GM23338 (cell line): ENCODE measurements around the gene HBB. TPM values are rescaled to one million over a fixed set of nuclear protein-coding genes. Genes with fewer than 3 reads are reported as not detected.

Experiments used
- ATAC-seq: fragments of 200-7000 bp; cut with Tn5 transposase; 3 replicates; pipeline ENCODE4 v1.9.1; 2020
- DNase-seq: peaks from one replicate; pipeline ENCODE4 v3.0.0-alpha.2; 2015; ENCODE audit warnings: low spot score
- H2AFZ ChIP-seq: fragments of 200-600 bp; sonication (generic); 2 replicates; pipeline ENCODE4 v1.8.0; 2016; ENCODE audit warnings: antibody characterized with exemption, mild to moderate bottlenecking, moderate library complexity
- H3F3A ChIP-seq: fragments of 200-600 bp; sonication (generic); replicated peaks from 2 replicates; pipeline ENCODE4 v1.8.0; 2017; ENCODE audit warnings: antibody characterized with exemption, mixed run types, low read depth
- H3K27ac ChIP-seq: fragments of 200-600 bp; sonication (generic); 2 replicates; pipeline ENCODE4 v1.6.1; 2016; ENCODE audit warnings: low read depth
- H3K27me3 ChIP-seq: fragments of 200-600 bp; sonication (generic); 2 replicates; pipeline ENCODE4 v1.8.0; 2016; ENCODE audit warnings: mild to moderate bottlenecking, mixed run types, moderate library complexity; ENCODE audit not compliant: insufficient read depth
- H3K36me3 ChIP-seq: fragments of 200-600 bp; sonication (generic); 2 replicates; pipeline ENCODE4 v1.8.0; 2016; ENCODE audit warnings: mild to moderate bottlenecking; ENCODE audit not compliant: insufficient read depth
- H3K4me1 ChIP-seq: fragments of 200-600 bp; sonication (generic); 2 replicates; pipeline ENCODE4 v1.8.0; 2016; ENCODE audit warnings: mild to moderate bottlenecking, moderate library complexity; ENCODE audit not compliant: insufficient read depth
- H3K4me2 ChIP-seq: fragments of 200-600 bp; sonication (generic); 2 replicates; pipeline ENCODE4 v1.7.1; 2017; ENCODE audit warnings: mixed run types
- H3K4me3 ChIP-seq: fragments of 200-600 bp; sonication (generic); 2 replicates; pipeline ENCODE4 v1.6.1; 2016; ENCODE audit warnings: mixed run types
- H3K79me2 ChIP-seq: fragments of 200-600 bp; sonication (generic); replicated peaks from 2 replicates; pipeline ENCODE4 v1.8.0; 2017; ENCODE audit warnings: mild to moderate bottlenecking; ENCODE audit not compliant: insufficient read depth
- H3K9me2 ChIP-seq: fragments of 200-600 bp; sonication (generic); 2 replicates; pipeline ENCODE4 v1.8.0; 2017; ENCODE audit not compliant: insufficient read depth
- H4K20me1 ChIP-seq: fragments of 200-600 bp; sonication (generic); replicated peaks from 2 replicates; pipeline ENCODE4 v1.8.0; 2017; ENCODE audit warnings: mild to moderate bottlenecking; ENCODE audit not compliant: insufficient read depth
- H3K27ac Mint-ChIP-seq: 2 replicates; pipeline ENCODE4 v1.8.0; 2020; ENCODE audit warnings: inconsistent platforms, mild to moderate bottlenecking, moderate library complexity, mixed read lengths
- H3K27me3 Mint-ChIP-seq: 3 replicates; pipeline ENCODE4 v1.8.0; 2022; ENCODE audit warnings: low read depth, mild to moderate bottlenecking, moderate library complexity, mixed read lengths, inconsistent platforms; ENCODE audit not compliant: insufficient read depth, poor library complexity
- H3K36me3 Mint-ChIP-seq: 3 replicates; pipeline ENCODE4 v1.8.0; 2021; ENCODE audit warnings: low read depth, mild to moderate bottlenecking, inconsistent platforms, moderate library complexity, mixed read lengths
- H3K4me1 Mint-ChIP-seq: 3 replicates; pipeline ENCODE4 v1.8.0; 2020; ENCODE audit warnings: mild to moderate bottlenecking, inconsistent platforms, mixed read lengths
- H3K4me3 Mint-ChIP-seq: 3 replicates; pipeline ENCODE4 v1.8.0; 2021; ENCODE audit warnings: moderate library complexity, mild to moderate bottlenecking, inconsistent platforms, mixed read lengths
- H3K9me3 Mint-ChIP-seq: 3 replicates; pipeline ENCODE4 v1.8.0; 2020; ENCODE audit warnings: moderate library complexity, mild to moderate bottlenecking, inconsistent platforms, mixed read lengths
- CREB1 ChIP-seq: fragments of 250-450 bp; sonication (Bioruptor Pico); IDR thresholded peaks from 2 replicates; pipeline ENCODE4 v1.5.0; 2020; ENCODE audit warnings: low read depth, mild to moderate bottlenecking, moderate library complexity
- CTCF ChIP-seq, 2 experiments: fragments of 200-600 bp in 1 of 2; sonication (generic) in 1 of 2; conservative IDR thresholded peaks; 2 replicates each; pipeline versions ENCODE4 v1.5.1 to v1.6.1; 2016 to 2017; ENCODE audit warnings: antibody characterized with exemption in 2 of 2, low read depth in 2 of 2, mild to moderate bottlenecking in 2 of 2, moderate library complexity in 1 of 2
- EZH2 ChIP-seq: fragments of 200-600 bp; sonication (generic); IDR thresholded peaks from one replicate; pipeline ENCODE4 v1.8.0; 2017; ENCODE audit warnings: antibody characterized with exemption, mild to moderate bottlenecking, low read depth; ENCODE audit not compliant: unreplicated experiment
- EZH2phosphoT487 ChIP-seq: fragments of 200-600 bp; sonication (generic); IDR thresholded peaks from one replicate; pipeline ENCODE4 v1.8.1; 2018; ENCODE audit warnings: antibody characterized with exemption; ENCODE audit not compliant: unreplicated experiment
- JUNB ChIP-seq: IDR thresholded peaks from one replicate; pipeline ENCODE4 v1.6.1; 2016; ENCODE audit warnings: antibody characterized with exemption; ENCODE audit not compliant: unreplicated experiment
- NANOG ChIP-seq: IDR thresholded peaks from 2 replicates; pipeline ENCODE4 v1.6.1; 2016; ENCODE audit warnings: antibody characterized with exemption, borderline replicate concordance
- REST ChIP-seq: IDR thresholded peaks from one replicate; pipeline ENCODE4 v1.6.1; 2018; ENCODE audit warnings: antibody characterized with exemption; ENCODE audit not compliant: unreplicated experiment
- STAT1 ChIP-seq: IDR thresholded peaks from one replicate; pipeline ENCODE4 v1.6.1; 2016; ENCODE audit warnings: antibody characterized with exemption; ENCODE audit not compliant: unreplicated experiment
- ZNF114 ChIP-seq: fragments of 250-450 bp; sonication (Bioruptor Pico); IDR thresholded peaks from 2 replicates; pipeline ENCODE4 v1.5.0; 2020; ENCODE audit warnings: mild to moderate bottlenecking, moderate library complexity
- ZNF331 ChIP-seq: fragments of 250-450 bp; sonication (Bioruptor Pico); IDR thresholded peaks from 2 replicates; pipeline ENCODE4 v1.5.0; 2020; ENCODE audit warnings: low read depth, mild to moderate bottlenecking, moderate library complexity
- ZNF462 ChIP-seq: fragments of 250-450 bp; sonication (Bioruptor Pico); IDR thresholded peaks from 2 replicates; pipeline ENCODE4 v1.5.0; 2020; ENCODE audit warnings: mild to moderate bottlenecking, moderate library complexity
- polyA plus RNA-seq: library from polyadenylated mRNA; unstranded; fragments of >200 nt; fragmentation: Nextera tagmentation; extraction: Ambion mirVana; gene quantifications from 2 replicates; pipeline ENCODE4 v1.2.1, GENCODE V29; 2016
- total RNA-seq: library from RNA; depleted of rRNA; stranded (reverse); fragments of >200 nt; shearing (Covaris generic); gene quantifications from 2 replicates; pipeline ENCODE4 v1.2.3, GENCODE V29; 2014

The HBB gene
- total and polyA plus RNA-seq, 2 experiments from 2014 or later: not detected

GRCh38 chr11:5225480-5225871, 1.4 kb downstream of the HBB start:
- Histone ChIP-seq H3K4me1 (no peaks in the 10 kb centered on the region), H3K36me3 (no peaks in the 10 kb centered on the region), H3K27ac (no peak overlapping the region), H2AFZ (no peak overlapping the region), H3K79me2 (no peaks in the 10 kb centered on the region), H3K4me2 (no peak overlapping the region), H3K27me3 (no peaks in the 10 kb centered on the region), H3K9me2 (no peaks in the 10 kb centered on the region), H4K20me1 (no peaks in the 10 kb centered on the region), H3F3A (no peaks in the 10 kb centered on the region), H3K4me3 (no peak overlapping the region)
- DNase-seq (no peak), ATAC-seq (no peak)
- TF ChIP-seq NANOG: no peak
- TF ChIP-seq EZH2phosphoT487: no peak
- no peak for TF ChIP-seq JUNB
- TF ChIP-seq CTCF (conservative IDR thresholded peaks at IDR 0.05; ENCODE audit: low read depth in 2 of 2): no peak
- no peak for TF ChIP-seq STAT1
- no peak for TF ChIP-seq REST
- no peak for TF ChIP-seq ZNF331 (CRISPR knock-in tag)
- no peak for TF ChIP-seq ZNF114 (CRISPR knock-in tag)
- no peak for TF ChIP-seq EZH2
- TF ChIP-seq ZNF462 (CRISPR knock-in tag): no peak
- no peak for TF ChIP-seq CREB1 (CRISPR knock-in tag)
- H3K9me3 Mint-ChIP-seq: peaks cover 25% of the 10 kb centered on the region
- H3K4me1 Mint-ChIP-seq: no peaks in the 10 kb centered on the region
- H3K27ac Mint-ChIP-seq: no peak overlapping the region
- H3K27me3 Mint-ChIP-seq: no peaks in the 10 kb centered on the region
- H3K4me3 Mint-ChIP-seq: no peak overlapping the region
- H3K36me3 Mint-ChIP-seq: peaks cover 12% of the 10 kb centered on the region; the same call in 2 of the 3 replicates
